HepG2 (cell line): ENCODE results near the gene ZNF846. TPM values are rescaled to one million over a fixed set of nuclear protein-coding genes. Genes with fewer than 3 reads are reported as not detected.

ENCODE experiments used
- ATAC-seq: fragments of 200-7000 bp; cut with Tn5 transposase; 3 replicates; pipeline ENCODE4 v1.9.1; 2020; ENCODE audit warnings: mild to moderate bottlenecking, moderate library complexity
- BruUV-seq: library from RNA; stranded (reverse); fragments of 400-500 nt; replicated peaks from 2 replicates; lab custom pipeline; 2021; lab: Mats Ljungman, UMichigan
- CTCF ChIA-PET: fragments of 300-600 bp; formaldehyde crosslinking; extraction: SDS; loops from one replicate; lab custom pipeline; 2021; ENCODE audit warnings: low total read pairs, inconsistent platforms, low intra/inter-chr PET ratio; lab: Yijun Ruan, JAX
- POLR2A ChIA-PET: fragments of 350-600 bp; sonication (Branson Sonifier 250); formaldehyde crosslinking; loops from one replicate; lab custom pipeline; 2020; ENCODE audit warnings: antibody characterized with exemption, inconsistent platforms; lab: Yijun Ruan, JAX
- DNase-seq: peaks from one replicate; pipeline ENCODE4 v3.0.0-alpha.2; 2015; ENCODE audit warnings: low spot score
- FAIRE-seq: peaks from 3 replicates; lab custom pipeline; 2011; peaks lifted over from hg19 to GRCh38; lab: Jason Lieb, UNC
- H2AFZ ChIP-seq: one replicate; pipeline ENCODE4 v1.6.1; 2011; ENCODE audit warnings: low read length, inconsistent platforms
- H3K27ac ChIP-seq: fragments of 300-600 bp; 3 replicates; pipeline ENCODE4 v1.8.0; 2011; ENCODE audit warnings: mixed run types, mild to moderate bottlenecking, mixed read lengths, low read length, inconsistent platforms; ENCODE audit not compliant: insufficient read depth; ENCODE audit errors: extremely low read length
- H3K27me3 ChIP-seq, 2 experiments: fragments of 200-600 bp in 1 of 2; 2 replicates in 1 of 2; 3 replicates in 1 of 2; pipeline versions ENCODE4 v1.6.0 to v1.8.0; 2011; ENCODE audit warnings: low read length in 2 of 2, mild to moderate bottlenecking in 2 of 2, moderate library complexity in 2 of 2, inconsistent platforms in 1 of 2; ENCODE audit not compliant: insufficient read depth in 2 of 2, control insufficient read depth in 1 of 2
- H3K36me3 ChIP-seq, 2 experiments: fragments of 200-600 bp in 1 of 2; replicated peaks in 1 of 2; 2 replicates in 1 of 2; 3 replicates in 1 of 2; pipeline versions ENCODE4 v1.5.1 to v1.8.0; 2011; ENCODE audit warnings: low read length in 2 of 2, inconsistent platforms in 1 of 2; ENCODE audit not compliant: insufficient read depth in 2 of 2, control insufficient read depth in 1 of 2
- H3K4me1 ChIP-seq: 2 replicates; pipeline ENCODE4 v1.5.1; 2012; ENCODE audit warnings: low read length, inconsistent platforms; ENCODE audit not compliant: insufficient read depth
- H3K4me2 ChIP-seq: 2 replicates; pipeline ENCODE4 v1.6.0; 2011; ENCODE audit warnings: low read depth, low read length, inconsistent platforms
- H3K4me3 ChIP-seq, 3 experiments: fragments of 200-600 bp in 1 of 3; sonication (generic), shearing (Covaris generic) in 1 of 3; replicated peaks in 1 of 3; 2 replicates each; pipeline ENCODE4 v1.5.1; 2011 to 2016; ENCODE audit warnings: low read length in 3 of 3, inconsistent platforms in 2 of 3, low read depth in 2 of 3, mild to moderate bottlenecking in 2 of 3, control low read depth in 1 of 3, mixed read lengths in 1 of 3; ENCODE audit not compliant: insufficient read depth in 1 of 3
- H3K79me2 ChIP-seq: one replicate; pipeline ENCODE4 v1.6.1; 2011; ENCODE audit warnings: low read length, inconsistent platforms; ENCODE audit not compliant: insufficient read depth
- H3K9ac ChIP-seq: 2 replicates; pipeline ENCODE4 v1.6.0; 2011; ENCODE audit warnings: mild to moderate bottlenecking, low read depth, low read length, inconsistent platforms; ENCODE audit not compliant: insufficient read depth
- H3K9me3 ChIP-seq: 2 replicates; pipeline ENCODE4 v1.5.1; 2012; ENCODE audit warnings: mild to moderate bottlenecking, low read length
- H4K20me1 ChIP-seq: 2 replicates; pipeline ENCODE4 v1.6.0; 2011; ENCODE audit warnings: inconsistent platforms, mild to moderate bottlenecking, low read length, moderate library complexity; ENCODE audit not compliant: insufficient read depth
- ARID4A ChIP-seq: sonication (generic); formaldehyde crosslinking; IDR thresholded peaks from 2 replicates; pipeline ENCODE4 v1.5.0; 2020; ENCODE audit warnings: mild to moderate bottlenecking, missing genetic modification reagents, borderline replicate concordance
- EED ChIP-seq: sonication (generic); formaldehyde crosslinking; IDR thresholded peaks from 2 replicates; pipeline ENCODE4 v1.5.0; 2020; ENCODE audit warnings: mild to moderate bottlenecking, missing genetic modification reagents
- FOXC1 ChIP-seq: sonication (generic); formaldehyde crosslinking; IDR thresholded peaks from 2 replicates; pipeline ENCODE4 v1.8.0; 2022; ENCODE audit warnings: mild to moderate bottlenecking, missing genetic modification reagents, borderline replicate concordance
- SIN3A ChIP-seq: IDR thresholded peaks from 2 replicates; pipeline ENCODE4 v1.6.1; 2011; ENCODE audit warnings: low read depth, mild to moderate bottlenecking, control low read depth, low read length, borderline replicate concordance
- SNAPC4 ChIP-seq: sonication (generic); formaldehyde crosslinking; IDR thresholded peaks from 2 replicates; pipeline ENCODE4 v1.4.0; 2020; ENCODE audit warnings: mild to moderate bottlenecking, missing genetic modification reagents
- SOX5 ChIP-seq: IDR thresholded peaks from 2 replicates; pipeline ENCODE4 v1.6.1; 2016; ENCODE audit warnings: borderline replicate concordance
- SRSF9 ChIP-seq: fragments of 200-400 bp; formaldehyde crosslinking; IDR thresholded peaks from 2 replicates; pipeline ENCODE4 v1.6.1; 2018; ENCODE audit warnings: borderline replicate concordance, mild to moderate bottlenecking, low read depth, low read length; ENCODE audit not compliant: insufficient read depth, poor library complexity, severe bottlenecking
- STAT5B ChIP-seq: sonication (generic); formaldehyde crosslinking; IDR thresholded peaks from 2 replicates; pipeline ENCODE4 v1.4.0; 2020; ENCODE audit warnings: missing genetic modification reagents
- ZNF543 ChIP-seq: sonication (generic); formaldehyde crosslinking; IDR thresholded peaks from 2 replicates; pipeline ENCODE4 v1.4.0; 2020; ENCODE audit warnings: mild to moderate bottlenecking, missing genetic modification reagents
- ZNF572 ChIP-seq: sonication (generic); formaldehyde crosslinking; IDR thresholded peaks from 2 replicates; pipeline ENCODE4 v1.5.1; 2020; ENCODE audit warnings: mild to moderate bottlenecking, missing genetic modification reagents
- ZNF746 ChIP-seq: sonication (generic); formaldehyde crosslinking; IDR thresholded peaks from 2 replicates; pipeline ENCODE4 v1.8.0; 2022; ENCODE audit warnings: mild to moderate bottlenecking, missing genetic modification reagents
- ZNF784 ChIP-seq: sonication (generic); formaldehyde crosslinking; IDR thresholded peaks from 2 replicates; pipeline ENCODE4 v1.5.1; 2020; ENCODE audit warnings: missing genetic modification reagents, mild to moderate bottlenecking, borderline replicate concordance
- ZNF816 ChIP-seq: sonication (generic); formaldehyde crosslinking; IDR thresholded peaks from 2 replicates; pipeline ENCODE4 v1.8.0; 2022; ENCODE audit warnings: missing genetic modification reagents, mild to moderate bottlenecking, borderline replicate concordance
- ZSCAN31 ChIP-seq: sonication (generic); formaldehyde crosslinking; IDR thresholded peaks from 2 replicates; pipeline ENCODE4 v1.5.0; 2020; ENCODE audit warnings: low read depth, mild to moderate bottlenecking, missing genetic modification reagents
- WGBS: methylation state at CpG from one replicate; pipeline ENCODE4 v1.1.6; 2017; ENCODE audit warnings: low lambda C conversion rate; 5-methylcytosine and 5-hydroxymethylcytosine counted together
- in situ Hi-C: cut with HindIII; loops from 2 replicates; pipeline ENCODE4 v1.10.0; 2017; ENCODE audit warnings: low pct_unique_long_range_greater_than_20kb; ENCODE audit not compliant: extremely low pct_ligation_motif_present
- intact Hi-C: fragments of 100-400 bp; cut with micrococcal nuclease; formaldehyde crosslinking; loops from one replicate; pipeline ENCODE4 v1.10.0; 2022; ENCODE audit not compliant: unreplicated experiment
- polyA plus RNA-seq, 8 experiments: library from polyadenylated mRNA; depleted of rRNA in 3 of 8; stranded (reverse) in 7 of 8; unstranded in 1 of 8; fragments of >200 nt; fragmentation: Illumina TruSeq in 4 of 8; extraction: Trizol in 4 of 8; gene quantifications; 2 replicates each; pipeline versions ENCODE4 v1.2.1 to v1.2.3, GENCODE V29; 2011 to 2016; ENCODE audit warnings: low read depth in 4 of 8, missing spikeins in 1 of 8, mixed read lengths in 1 of 8; ENCODE audit not compliant: insufficient read depth in 1 of 8
- total RNA-seq, 5 experiments: library from RNA; depleted of rRNA; stranded (reverse); fragments of >200 nt; fragmentation: Illumina TruSeq; extraction: Trizol; gene quantifications; 2 replicates each; pipeline ENCODE4 v1.2.3, GENCODE V29; 2016; ENCODE audit warnings: low read depth in 1 of 5

ZNF846 gene
- total and polyA plus RNA-seq, 2 of the 13 experiments (the other 11 are each of a cell fraction or from before 2014, with no cell fraction given), result 4.8 to 5.4 TPM

- TF ChIP-seq ARID4A (CRISPR knock-in tag), result no peak
These were observed 46.7 kb downstream of the ZNF846 start (continued) for GRCh38 chr19:9721861-9722260.

- Histone ChIP-seq H3K79me2 (no peaks in the 10 kb centered on the region), H3K27me3 (peaks cover 2 to 18% of the 10 kb centered on the region in 2 experiments; a peak in 4 of 5 replicates), H3K4me1 (no peaks in the 10 kb centered on the region), H4K20me1 (no peaks in the 10 kb centered on the region), H3K9ac (no peak overlapping the region), H3K9me3 (no peaks in the 10 kb centered on the region), H3K36me3 (no peaks in the 10 kb centered on the region), H2AFZ (no peak overlapping the region), H3K4me2 (no peak overlapping the region), H3K4me3 (no peak overlapping the region), H3K27ac (no peak overlapping the region)
- ChIA-PET CTCF (no interaction called here), POLR2A (no interaction called here)
- ATAC-seq (no peak), FAIRE-seq (no peak), DNase-seq (no peak)
- BruUV-seq, result no TSS peak
- WGBS, result 22% methylated on average over 4 of the region's 4 CpGs
- intact Hi-C loops, result no loop called here
- in situ Hi-C loops, result no loop called here
- no peak for TF ChIP-seq STAT5B (CRISPR knock-in tag)
- TF ChIP-seq FOXC1 (CRISPR knock-in tag), result no peak
- TF ChIP-seq ZNF572 (CRISPR knock-in tag), result no peak
- no peak for TF ChIP-seq SNAPC4 (CRISPR knock-in tag)
- no peak for TF ChIP-seq SIN3A
- no peak for TF ChIP-seq ZNF746 (CRISPR knock-in tag)
- no peak for TF ChIP-seq ZNF784 (CRISPR knock-in tag)
- TF ChIP-seq ZNF543 (CRISPR knock-in tag), result no peak
- TF ChIP-seq SOX5, result no peak
- TF ChIP-seq EED (CRISPR knock-in tag), result no peak
- no peak for TF ChIP-seq ZNF816
- TF ChIP-seq SRSF9, result no peak
- no peak for TF ChIP-seq ZSCAN31
These were observed 48.0 kb downstream of the ZNF846 start for GRCh38 chr19:9720541-9720940.
